ENCODE measurements around the gene TBCEL.
"Not testable (repeated sequence)": the region's sequence is repeated elsewhere in the genome, so short reads cannot be mapped to it uniquely, and the experiment has no call there.

Gene TBCEL

GRCh38 chr11:121109471-121109870, 85.6 kb downstream of the TBCEL start:
- no peak for DNase-seq

GRCh38 chr11:121109916-121110586, 86.1 kb downstream of the TBCEL start:
- DNase-seq = no peak

DNA sequence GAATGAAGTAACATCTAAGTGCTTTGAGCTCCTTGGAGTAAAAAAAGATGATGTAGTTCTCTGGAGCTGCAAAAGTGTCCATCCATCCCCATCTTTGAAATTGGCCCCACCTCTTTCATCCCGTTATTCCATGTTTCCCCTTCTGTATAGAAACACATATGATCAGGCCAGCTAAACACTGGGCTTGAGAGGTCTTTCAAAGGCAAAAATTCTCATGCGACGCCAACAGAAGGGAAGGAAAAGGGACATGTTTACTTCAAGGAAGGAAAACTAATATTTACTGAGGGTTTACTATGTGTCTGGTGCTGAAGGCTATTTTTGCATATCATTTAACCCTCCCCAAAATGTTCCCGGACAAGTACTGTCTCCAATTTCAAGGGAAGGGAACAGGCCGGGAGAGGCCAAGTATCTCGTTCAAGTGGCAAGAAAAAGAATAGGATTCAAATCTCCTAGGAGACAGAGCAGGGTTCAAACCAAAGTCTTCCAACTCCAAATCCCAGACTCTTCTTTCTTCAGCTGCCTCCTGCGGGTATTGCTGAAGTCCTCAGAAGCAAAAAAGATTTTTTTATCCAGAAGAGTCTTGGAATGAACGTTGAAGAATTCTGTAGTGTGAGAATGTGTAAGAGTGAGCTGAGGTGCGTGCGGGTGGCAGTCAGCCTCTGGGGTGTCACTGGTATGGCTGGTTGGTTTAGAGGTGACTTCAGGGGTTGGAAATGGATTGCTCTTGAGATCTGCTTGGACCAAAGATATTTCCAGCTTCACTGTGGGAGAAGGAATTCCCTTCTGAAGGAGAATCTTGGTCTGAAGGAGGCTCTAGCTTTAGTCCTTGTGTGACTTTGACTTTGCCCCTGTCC, 87.2 kb downstream of the TBCEL start:
- no peak for DNase-seq

- no peak for DNase-seq
Observed at GRCh38 chr11:121112498-121113455, 88.9 kb downstream of the TBCEL start.

DNA sequence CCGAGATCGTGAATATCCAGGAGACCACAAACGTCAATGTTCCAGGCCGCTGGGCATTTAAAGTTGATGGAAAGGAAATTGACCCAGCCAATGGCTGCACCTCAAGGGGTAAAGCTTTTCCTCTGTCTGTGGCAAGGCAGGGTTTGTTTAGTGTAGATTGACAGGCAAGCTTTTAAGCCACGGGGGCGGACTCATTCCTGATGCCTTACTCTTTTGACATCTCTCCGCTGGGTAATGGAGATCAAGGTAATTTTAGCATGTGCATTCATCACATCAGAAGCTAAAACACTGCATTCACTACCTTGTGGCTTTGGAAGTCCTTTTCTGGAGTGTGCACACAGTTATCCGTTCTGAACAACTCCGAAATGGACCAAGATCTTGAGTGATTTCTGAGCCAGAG, 89.7 kb downstream of the TBCEL start:
- DNase-seq = no peak

DNA sequence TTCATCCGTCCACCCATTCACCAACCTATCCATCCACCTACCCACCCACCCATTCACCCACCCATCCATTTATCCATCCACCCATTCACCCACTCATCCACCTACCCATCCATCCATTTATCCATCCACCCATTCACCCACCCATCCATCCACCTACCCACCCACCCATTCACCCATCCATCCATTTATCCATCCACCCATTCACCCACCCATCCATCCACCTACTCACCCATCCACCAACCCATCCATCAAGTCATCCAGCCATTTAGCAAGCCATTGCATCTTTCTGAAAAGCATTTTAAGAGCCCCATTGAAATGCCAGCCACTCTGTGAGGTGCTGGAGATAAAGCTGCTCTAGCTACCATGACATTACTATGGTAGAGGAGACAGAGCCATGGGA, 91.1 kb downstream of the TBCEL start:
- DNase-seq = not testable (repeated sequence)

- DNase-seq = no peak
Observed at GRCh38 chr11:121117788-121118187, 93.9 kb downstream of the TBCEL start.

DNA sequence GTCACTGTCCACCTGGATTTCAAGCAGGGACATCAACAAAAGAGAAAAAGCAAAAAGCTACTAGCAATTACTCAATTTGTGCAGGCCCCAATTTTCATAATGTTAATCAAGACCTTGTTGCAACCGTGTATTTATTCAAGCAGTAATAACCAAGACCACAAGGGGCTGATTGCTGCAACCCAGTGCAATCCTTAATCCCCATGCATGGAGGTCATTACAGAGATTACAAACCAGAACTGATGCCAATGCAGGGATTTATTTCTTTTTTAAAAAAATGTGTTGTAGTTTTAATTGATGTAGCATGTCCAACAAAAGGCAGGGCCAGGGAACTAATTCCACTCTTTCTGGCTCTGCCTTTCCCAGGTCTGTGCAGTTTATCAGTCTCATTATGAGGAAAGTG, 95.5 kb downstream of the TBCEL start:
- no peak for DNase-seq

DNA sequence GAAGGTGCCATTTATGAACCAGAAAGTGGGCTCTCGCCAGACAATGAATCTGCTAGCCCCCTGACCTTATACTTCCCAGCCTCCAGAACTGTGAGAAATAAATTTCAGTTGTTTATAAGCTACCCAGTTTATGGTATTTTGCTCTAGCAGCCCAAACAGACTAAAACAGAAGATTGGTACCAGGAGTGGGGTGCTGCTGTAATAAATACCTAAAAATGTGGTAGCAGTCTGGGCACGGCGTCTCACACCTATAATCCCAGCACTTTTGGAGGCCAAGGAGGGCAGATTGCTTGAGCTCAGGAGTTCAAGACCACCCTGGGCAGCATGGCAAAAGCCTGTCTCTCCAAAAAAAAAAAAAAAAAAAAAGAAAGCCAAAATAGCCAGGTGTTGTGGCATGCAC, 98.4 kb downstream of the TBCEL start:
- DNase-seq = no peak

DNA sequence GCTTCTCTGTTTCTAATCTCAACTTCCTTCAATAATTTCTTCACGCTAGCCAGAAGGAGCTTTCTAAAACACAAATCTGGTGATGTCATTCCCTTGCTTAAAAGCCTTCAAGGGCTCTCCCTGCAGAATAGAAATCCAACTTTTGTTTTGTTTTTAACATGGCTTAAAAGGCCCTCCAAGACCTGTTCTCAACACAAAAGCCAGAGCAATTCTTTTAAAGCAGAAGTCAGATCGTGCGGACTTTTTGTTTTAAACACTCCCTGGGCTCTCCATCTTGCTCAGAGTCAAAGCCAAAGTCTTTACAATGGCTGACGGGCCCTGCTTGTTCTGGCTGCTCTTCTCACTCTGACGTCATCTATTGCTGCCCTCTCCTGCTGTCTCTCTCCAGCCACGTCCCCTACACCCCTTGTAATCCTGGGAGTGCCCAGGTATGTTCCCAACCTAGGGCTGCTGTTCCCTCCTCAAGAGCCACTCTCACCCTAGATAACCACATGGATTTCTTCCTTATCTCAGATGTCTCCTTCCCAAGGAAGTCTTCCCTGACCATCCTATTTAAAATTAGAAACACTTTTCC, 99.7 kb downstream of the TBCEL start:
- DNase-seq = no peak

- no peak for DNase-seq
Observed at GRCh38 chr11:121127809-121128208, 103.9 kb downstream of the TBCEL start.

GRCh38 chr11:121129362-121130340, 105.7 kb downstream of the TBCEL start:
- no peak for DNase-seq

- DNase-seq = no peak
Observed at GRCh38 chr11:121131656-121132055, 107.8 kb downstream of the TBCEL start.

GRCh38 chr11:121132211-121132976, 108.5 kb downstream of the TBCEL start:
- no peak for DNase-seq

DNA sequence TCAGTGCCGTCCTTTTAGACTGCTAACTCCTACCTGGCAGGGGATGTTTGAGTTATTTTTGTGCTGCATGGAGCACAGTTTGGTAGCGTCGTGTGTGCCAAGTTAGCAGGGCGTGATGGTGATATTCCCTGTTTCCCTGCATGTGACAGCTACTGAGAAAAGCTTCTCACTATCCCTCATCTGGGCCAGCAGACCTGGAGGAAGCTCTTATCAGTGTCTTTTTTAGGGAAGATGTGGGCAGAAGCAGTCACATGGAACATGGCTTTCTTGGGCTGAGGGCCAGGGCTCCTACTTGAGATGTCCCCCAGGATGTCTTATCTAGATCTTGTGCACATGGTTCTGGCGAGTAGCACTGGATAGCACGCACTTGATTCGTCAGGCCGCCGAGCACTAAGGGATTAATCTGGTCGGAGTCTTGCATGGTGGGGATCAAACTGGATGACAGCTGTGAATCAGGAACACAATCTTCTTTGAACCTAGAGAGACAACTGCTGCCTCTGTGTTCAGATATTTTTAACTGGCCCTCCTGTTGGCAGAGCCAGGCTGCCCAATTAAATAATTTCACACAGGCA, 110.9 kb downstream of the TBCEL start:
- DNase-seq = no peak

GRCh38 chr11:121137005-121137404, 113.1 kb downstream of the TBCEL start:
- DNase-seq = no peak

- DNase-seq = no peak
Observed at GRCh38 chr11:121138259-121138658, 114.4 kb downstream of the TBCEL start.

DNA sequence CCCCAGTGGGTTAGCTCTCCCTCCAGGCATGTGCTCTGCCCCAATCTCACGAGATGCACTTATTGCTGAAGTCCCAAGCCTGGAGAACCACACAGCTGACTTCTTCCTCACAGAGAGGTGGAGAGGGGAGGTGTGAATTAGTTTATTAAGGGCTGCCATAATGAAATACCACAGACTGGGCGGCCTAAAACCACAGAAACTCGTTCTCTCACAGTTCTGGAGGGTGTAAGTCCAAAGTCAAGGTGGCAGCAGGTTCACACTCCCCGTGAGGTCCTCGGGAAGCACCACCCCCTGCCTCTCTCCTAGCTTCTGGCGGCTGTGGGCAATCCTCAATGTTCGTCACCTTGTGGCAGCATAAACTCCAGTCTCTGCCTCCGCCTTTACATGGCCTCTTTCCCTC, 116.5 kb downstream of the TBCEL start:
- DNase-seq = no peak

All from activated CD4-positive, CD25-positive, alpha-beta regulatory T cell (primary cell).